Neural progenitor cell (in vitro differentiated cells): ENCODE measurements around the gene DNAH7.

ENCODE experiments used
- EZH2 ChIP-seq: fragments of 200-600 bp; sonication (generic); IDR thresholded peaks from 2 replicates; pipeline ENCODE4 v1.6.1; 2017; ENCODE audit warnings: antibody characterized with exemption, mild to moderate bottlenecking, moderate library complexity
- EZH2phosphoT487 ChIP-seq: fragments of 200-600 bp; sonication (generic); IDR thresholded peaks from 2 replicates; pipeline ENCODE4 v1.6.1; 2017; ENCODE audit warnings: antibody characterized with exemption
- TF ChIP-seq, protein P1 (sequence below): fragments of 200-600 bp; sonication (generic); IDR thresholded peaks from 2 replicates; pipeline ENCODE4 v1.5.1; 2017; ENCODE audit warnings: antibody characterized with exemption, mild to moderate bottlenecking

DNA sequence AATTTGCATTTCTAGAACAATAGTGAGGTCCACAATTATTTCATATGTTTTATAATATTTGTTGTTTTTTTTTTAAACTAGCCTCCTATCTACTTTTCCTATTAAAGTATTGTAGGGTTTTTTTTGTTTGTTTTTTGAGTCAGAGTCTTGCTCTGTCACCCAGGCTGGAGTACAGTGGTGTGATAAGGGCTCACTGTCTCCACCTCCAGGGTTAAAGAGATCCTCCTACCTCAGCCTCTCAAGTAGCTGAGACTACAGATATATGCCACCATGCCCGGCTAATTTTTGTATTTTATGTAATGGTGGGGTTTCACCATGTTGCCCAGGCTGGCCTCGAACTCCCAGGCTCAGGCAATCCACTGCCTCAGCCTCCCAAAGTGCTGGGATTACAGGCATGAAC is 289.1 kb downstream of the DNAH7 start:
- TF ChIP-seq, protein P1, sequence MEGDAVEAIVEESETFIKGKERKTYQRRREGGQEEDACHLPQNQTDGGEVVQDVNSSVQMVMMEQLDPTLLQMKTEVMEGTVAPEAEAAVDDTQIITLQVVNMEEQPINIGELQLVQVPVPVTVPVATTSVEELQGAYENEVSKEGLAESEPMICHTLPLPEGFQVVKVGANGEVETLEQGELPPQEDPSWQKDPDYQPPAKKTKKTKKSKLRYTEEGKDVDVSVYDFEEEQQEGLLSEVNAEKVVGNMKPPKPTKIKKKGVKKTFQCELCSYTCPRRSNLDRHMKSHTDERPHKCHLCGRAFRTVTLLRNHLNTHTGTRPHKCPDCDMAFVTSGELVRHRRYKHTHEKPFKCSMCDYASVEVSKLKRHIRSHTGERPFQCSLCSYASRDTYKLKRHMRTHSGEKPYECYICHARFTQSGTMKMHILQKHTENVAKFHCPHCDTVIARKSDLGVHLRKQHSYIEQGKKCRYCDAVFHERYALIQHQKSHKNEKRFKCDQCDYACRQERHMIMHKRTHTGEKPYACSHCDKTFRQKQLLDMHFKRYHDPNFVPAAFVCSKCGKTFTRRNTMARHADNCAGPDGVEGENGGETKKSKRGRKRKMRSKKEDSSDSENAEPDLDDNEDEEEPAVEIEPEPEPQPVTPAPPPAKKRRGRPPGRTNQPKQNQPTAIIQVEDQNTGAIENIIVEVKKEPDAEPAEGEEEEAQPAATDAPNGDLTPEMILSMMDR, result no peak
- TF ChIP-seq EZH2 (no peak), EZH2phosphoT487 (no peak)
